ENCODE data around the gene CYP2E1. TPM values are rescaled to one million over a fixed set of nuclear protein-coding genes. Genes with fewer than 3 reads are reported as not detected.

The CYP2E1 gene
- total RNA-seq, result not detected in 2 replicates

DNA sequence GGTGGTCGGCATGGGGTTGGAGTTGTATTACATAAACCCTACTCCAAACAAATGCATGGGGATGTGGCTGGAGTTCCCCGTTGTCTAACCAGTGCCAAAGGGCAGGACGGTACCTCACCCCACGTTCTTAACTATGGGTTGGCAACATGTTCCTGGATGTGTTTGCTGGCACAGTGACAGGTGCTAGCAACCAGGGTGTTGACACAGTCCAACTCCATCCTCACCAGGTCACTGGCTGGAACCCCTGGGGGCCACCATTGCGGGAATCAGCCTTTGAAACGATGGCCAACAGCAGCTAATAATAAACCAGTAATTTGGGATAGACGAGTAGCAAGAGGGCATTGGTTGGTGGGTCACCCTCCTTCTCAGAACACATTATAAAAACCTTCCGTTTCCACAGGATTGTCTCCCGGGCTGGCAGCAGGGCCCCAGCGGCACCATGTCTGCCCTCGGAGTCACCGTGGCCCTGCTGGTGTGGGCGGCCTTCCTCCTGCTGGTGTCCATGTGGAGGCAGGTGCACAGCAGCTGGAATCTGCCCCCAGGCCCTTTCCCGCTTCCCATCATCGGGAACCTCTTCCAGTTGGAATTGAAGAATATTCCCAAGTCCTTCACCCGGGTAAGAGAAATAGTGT lies at the start of gene CYP2E1:
Gene CYP2E1 (plus strand): TSS at position 407 of the 632 bp plus-strand sequence. CDS start 33 bp downstream, at position 440.

DNA sequence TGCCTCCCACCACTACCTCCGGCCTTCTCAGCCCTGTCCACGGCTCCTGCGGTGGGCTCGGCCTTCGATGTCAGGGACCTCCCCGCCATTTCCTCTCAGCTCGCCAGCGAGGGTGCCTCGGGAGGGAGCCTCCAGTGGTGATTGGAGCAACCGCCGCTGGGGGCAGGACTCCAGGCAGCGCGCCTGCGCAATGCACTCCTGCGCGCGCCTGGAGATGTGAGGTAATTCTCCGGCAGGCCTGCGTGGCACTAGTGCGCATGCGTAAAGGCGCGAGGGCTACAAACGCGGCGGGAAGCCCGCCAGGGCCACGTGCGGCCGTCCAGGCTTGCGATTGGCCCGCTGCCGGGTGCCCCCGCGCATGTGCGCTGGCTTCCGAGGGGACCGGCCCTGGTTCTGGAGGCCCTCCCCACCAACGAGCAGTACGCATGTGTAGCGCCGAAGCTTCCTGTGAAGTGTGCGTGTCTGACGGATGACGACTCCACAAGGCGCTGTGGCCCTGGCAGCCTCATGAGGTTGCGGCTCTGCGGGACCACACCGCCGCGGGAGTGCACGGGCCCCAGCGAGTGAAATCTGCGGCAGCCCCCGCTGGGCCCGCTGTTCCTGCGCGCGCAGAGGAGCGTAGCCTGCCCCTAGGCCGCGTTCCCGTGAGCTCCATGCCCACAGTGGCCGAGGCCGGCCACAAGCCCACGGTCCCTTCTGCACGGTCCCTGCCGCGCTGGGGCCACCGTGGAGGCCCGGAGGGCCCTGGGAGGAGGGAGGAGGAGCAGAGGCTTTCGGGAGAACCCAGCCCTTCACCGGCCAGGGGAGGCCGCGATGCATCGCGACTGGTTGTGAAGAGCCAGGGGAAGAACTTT lies 38.5 kb downstream of the CYP2E1 start, which contains the start of gene SYCE1:
Gene SYCE1 (minus strand): TSS at position 143 of the 854 bp plus-strand sequence. CDS start 54 bp downstream, at position 89.

Other genes starting within 250 kb of the CYP2E1 start
- 45.8 and 56.9 TPM in 2 replicates for gene TUBGCP2, start 218.5 kb upstream of the CYP2E1 start, total RNA-seq
- 24.4 and 29.0 TPM in 2 replicates for gene ZNF511, start 218.4 kb upstream of the CYP2E1 start, total RNA-seq
- not detected in 2 replicates for gene CALY, start 190.5 kb upstream of the CYP2E1 start, total RNA-seq
- gene PRAP1, start 180.0 kb upstream of the CYP2E1 start, total RNA-seq, result not detected in 2 replicates
- 37.2 and 37.5 TPM in 2 replicates for gene FUOM, start 169.3 kb upstream of the CYP2E1 start, total RNA-seq
- 97.7 and 102 TPM in 2 replicates for gene ECHS1, start 154.0 kb upstream of the CYP2E1 start, total RNA-seq
- 1.3 and 5.0 TPM in 2 replicates for gene PAOX, start 148.1 kb upstream of the CYP2E1 start, total RNA-seq
- 18.1 and 19.1 TPM in 2 replicates for gene MTG1, start 133.2 kb upstream of the CYP2E1 start, total RNA-seq
- gene SPRN, start 102.7 kb upstream of the CYP2E1 start, total RNA-seq, result not detected in 2 replicates
- 0.51 and 0.63 TPM in 2 replicates for gene SCART1, start 73.4 kb upstream of the CYP2E1 start, total RNA-seq
- not detected in 2 replicates for gene SYCE1, start 38.2 kb downstream of the CYP2E1 start, total RNA-seq
- not detected in 2 replicates for gene FRG2B, start 99.4 kb downstream of the CYP2E1 start, total RNA-seq

All from airway epithelial cell (primary cell).